ENCODE measurements around the gene CRNKL1. TPM values are rescaled to one million over a fixed set of nuclear protein-coding genes. Genes with fewer than 3 reads are reported as not detected.
"Not testable (repeated sequence)": the region's sequence is repeated elsewhere in the genome, so short reads cannot be mapped to it uniquely, and the experiment has no call there.

The CRNKL1 gene
- total RNA-seq, 1 experiment from 2014 or later = 31.1 TPM

DNA sequence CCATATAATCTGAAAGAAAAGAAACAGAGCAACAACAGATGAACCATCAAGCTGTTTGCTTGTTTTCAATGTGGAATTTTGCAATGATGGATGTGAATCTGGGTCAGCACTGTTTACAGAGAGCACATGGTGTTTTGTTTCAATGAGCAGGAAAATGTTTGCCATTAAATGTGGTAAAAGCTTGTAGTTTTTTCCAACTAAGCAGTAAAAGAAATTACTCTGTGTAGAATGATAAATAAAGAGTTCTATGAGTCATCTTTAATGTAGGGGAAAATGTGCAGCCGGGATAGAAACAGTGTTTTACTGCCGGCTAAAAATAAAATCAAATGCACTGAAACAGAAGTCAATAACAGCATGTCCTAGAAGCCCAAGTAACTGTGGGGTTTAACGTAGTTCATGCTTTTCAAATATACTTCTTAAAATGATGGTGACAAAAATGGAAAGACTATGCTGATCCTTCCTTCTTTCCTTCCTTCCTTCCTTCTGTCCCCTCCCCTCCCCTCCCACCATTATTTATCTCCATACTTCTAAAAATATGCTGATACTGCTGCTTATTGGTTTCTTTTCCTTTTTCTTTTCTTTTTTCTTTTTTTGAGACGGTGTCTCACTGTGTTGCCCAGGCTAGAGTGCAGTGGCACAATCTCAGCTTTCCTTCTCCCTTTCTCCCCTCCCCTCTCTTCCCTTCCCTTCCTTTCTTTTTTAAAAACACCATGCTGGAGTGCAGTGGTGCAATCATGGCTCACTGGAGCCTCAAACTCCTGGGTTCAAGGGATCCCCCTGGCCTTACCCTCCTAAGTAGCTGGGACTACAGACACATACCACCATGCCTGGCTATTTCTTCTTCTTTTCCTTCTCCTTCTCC, 41.4 kb downstream of the CRNKL1 start:
- peak; percentile 67 for DNase-seq (ENCODE audit: low read depth)

DNA sequence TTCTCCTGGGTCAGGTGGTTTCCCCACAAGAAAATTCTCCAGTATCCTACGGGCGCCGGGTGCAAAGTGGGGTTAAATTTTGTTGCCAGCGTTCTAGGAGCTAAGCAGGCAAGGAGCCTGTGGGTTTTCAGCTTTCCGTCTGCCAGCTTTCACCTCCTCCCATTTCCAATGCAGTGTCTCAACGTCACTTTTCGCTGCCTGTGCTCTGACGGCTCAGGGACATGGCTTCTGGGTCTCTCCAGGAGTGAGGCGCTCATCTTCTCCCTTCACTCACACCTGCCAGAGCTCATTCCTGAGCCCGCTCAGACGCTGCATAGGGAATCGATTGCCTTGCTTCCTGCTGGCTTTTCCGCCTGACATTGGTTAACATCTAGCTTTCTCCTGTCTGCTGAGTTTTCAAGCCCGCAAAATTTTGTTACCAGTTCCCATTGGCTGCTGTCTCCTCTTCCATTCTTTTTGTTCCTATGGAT, 42.4 kb downstream of the CRNKL1 start:
- no peak for DNase-seq (ENCODE audit: low read depth)

DNA sequence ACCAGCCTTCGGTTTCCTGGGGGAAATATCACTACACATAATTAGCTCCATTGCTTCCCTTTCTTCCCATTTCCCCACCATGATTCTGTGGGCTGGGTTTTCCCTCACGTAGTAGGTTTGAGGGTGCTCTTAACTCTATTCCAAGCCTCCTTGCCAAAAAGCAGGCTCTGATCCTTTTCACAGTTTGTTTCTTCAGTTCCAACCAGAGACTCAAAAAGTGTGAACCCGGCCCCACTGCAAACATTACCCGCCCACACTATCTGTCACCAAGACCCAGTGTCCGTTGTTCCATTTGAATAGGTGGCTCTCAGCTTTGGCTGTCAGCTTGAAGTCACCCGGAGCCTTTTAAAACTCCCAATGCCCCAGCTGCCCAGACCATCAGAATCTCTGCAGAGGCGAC, 46.9 kb downstream of the CRNKL1 start:
- no peak for DNase-seq (ENCODE audit: low read depth)

DNA sequence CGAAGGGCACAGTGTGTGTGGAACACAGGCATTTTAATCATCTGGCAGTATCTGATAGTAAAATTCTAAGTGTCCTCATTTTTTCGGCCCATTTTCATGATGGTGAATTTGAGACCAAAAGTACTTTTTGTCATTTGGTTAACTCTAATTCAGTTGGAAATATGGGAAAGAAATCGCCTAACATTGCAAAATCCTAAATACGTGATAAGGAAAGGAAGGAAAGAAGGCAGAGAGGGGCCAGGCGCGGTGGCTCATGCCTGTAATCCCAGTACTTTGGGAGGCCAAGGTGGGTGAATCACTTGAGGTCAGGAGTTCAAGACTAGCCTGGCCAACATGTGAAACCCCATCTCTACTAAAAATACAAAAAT, 48.3 kb downstream of the CRNKL1 start:
- not testable (repeated sequence) for DNase-seq (ENCODE audit: low read depth)

DNA sequence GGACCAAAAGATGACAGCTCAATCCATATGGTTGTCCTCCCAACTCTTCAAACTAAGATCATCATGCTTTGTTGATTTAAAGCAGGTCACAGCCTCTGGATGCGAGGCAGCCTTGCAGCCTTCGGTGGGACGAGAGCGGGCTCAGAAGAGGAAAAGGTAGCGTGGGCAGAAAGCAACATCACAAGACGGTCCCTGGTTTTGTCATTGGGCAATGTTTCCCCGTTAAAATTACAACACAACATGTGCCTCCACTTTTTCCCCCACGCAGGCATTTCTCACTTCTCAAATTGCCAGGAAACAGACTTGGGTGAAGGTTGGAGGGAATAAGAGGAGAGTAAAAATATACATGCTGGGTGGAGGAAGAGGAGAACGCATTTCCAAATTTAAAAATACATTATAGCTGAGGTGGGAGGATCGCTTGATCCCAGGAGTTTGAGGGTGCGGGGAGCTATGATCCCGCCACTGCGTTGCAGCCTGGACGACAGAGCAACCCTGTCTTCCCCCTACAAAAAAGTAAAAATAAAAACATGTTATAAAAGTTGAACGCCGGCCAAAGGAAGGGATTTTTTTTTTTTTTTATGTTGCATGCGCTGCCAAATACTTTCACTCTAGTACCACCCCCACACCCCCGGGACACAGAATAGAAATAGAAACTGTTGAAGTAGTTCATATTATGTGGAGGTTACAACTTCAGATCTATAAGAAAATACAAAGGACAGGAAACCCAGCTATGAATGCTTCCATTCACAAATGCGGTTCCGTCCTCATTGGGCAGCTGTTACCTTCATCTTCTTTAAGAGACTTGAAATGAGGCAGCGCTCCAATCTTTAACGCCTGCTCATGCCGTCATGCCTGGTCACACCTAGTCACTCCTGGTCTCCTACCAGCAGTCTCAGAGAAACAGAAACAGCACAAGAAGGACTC, 49.0 kb downstream of the CRNKL1 start:
- no peak for DNase-seq (ENCODE audit: low read depth)

DNA sequence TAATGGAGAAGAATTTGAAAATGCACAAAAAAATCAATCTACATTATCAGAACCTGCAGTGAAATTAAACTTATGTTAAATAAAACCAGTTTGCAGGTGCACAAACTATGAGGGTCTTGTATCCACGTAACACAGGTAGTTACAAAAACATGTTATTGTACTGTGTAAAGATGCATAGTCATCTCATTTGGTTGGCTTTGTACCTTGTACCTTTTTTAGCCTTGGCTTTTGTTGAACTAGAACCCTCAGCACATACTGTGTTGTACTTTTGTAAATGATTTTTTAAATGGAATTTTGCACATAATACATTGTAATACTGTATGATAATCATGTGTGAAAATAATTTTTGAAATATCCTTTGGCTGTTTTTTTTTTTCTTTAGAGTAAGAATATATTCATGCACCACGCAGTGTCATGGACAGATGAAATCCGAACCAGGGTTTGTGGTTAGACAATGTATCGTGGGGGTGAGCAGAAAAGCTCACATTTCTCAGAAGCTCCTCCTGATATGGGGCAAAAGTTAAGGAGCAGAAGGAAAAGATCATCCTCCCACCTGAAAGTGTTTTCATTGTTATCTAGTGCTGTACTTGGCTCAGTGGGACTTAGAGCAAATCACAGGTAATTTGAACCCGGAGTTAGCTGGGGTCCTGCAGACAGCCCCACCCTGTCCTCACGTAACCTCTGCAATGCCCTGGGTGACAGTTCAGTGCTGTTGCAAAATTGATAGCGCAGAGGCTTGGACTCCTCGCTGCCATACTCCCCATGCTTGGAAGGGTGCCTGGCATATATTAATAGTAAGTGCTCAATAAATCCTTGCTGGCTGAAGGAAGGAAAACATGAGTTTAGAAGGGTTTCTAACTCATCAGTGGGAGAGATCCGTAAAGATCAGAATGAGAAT, 49.9 kb downstream of the CRNKL1 start:
- DNase-seq (ENCODE audit: low read depth) = peak; percentile 50

DNA sequence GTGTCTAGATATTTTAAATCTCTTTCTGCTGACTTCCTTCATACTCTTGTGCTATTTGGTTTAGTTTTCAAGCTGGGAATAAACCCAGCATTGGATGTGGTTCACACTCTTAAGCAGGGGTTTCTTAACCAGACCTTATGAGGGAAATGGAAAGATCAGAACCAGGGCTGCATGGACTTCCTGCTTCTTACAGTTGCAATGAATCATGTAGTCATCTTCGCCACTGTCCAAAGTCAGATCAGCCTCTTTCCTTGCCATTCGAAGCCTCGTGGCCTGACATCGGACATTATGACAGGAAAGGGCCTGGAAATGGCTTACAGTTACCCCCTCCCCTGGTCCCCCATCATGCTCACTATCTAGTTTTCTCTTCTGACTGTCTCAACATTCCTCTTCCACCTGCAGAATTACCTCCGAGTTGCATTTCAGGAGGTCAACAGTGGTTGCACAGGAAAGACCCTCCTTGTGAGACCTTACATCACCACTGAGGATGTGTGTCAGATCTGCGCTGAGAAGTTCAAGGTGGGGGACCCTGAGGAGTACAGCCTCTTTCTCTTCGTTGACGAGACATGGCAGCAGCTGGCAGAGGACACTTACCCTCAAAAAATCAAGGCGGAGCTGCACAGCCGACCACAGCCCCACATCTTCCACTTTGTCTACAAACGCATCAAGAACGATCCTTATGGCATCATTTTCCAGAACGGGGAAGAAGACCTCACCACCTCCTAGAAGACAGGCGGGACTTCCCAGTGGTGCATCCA, 51.9 kb downstream of the CRNKL1 start:
- DNase-seq (ENCODE audit: low read depth) = no peak

DNA sequence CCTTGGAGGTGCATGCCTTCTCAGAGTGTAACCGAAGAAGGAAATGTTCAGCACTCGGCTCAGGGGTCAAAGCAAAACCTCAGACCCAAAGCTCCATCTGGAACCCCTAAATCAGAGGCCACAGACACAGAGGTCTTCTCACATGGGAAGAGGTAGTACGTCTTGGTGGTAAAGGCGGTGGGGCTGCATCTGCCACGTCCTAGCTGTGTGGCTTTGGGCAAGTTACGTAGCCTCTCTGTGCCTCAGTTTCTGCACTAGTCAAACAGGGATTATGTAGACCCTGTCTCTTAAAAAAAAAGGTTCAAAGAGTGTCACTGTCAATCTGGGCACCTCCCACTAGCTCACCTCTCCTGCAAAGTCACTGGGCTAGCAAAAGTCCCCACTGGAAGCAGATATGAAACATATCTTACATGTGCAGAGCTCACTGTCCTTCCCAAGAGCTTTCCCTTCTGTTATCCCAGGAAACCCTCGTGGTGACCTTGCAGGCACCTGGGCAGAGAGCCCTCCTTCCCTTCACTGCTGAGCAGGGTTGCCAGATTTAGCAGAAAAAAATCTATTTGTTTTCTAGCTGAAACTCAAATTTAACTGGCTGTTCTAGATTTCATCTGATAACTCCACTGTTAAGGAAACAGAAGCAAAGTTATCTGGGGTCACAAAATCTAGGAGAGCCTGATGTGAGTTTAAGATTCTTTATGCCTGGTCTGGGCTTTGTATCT, 53.1 kb downstream of the CRNKL1 start:
- DNase-seq (ENCODE audit: low read depth) = no peak

DNA sequence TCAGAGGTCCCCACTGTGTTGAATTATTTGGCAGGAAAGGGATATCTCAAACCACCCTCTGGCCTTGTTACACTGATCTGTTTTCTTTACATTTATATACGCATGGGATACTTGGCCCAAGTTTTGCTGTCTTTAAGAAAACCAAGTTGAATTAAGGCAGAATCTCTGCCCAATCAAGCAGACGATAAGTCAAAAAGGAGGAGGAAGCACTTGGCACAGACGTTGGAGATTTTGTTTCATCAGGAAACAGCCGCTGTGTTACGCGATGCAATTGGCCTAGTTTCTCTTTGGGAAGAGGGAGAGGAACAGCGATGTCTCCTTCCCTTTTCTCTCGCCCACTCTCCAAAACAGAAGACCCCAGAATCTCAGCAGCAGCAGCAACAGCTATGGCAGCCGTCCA, 55.3 kb downstream of the CRNKL1 start:
- no peak for DNase-seq (ENCODE audit: low read depth)

DNA sequence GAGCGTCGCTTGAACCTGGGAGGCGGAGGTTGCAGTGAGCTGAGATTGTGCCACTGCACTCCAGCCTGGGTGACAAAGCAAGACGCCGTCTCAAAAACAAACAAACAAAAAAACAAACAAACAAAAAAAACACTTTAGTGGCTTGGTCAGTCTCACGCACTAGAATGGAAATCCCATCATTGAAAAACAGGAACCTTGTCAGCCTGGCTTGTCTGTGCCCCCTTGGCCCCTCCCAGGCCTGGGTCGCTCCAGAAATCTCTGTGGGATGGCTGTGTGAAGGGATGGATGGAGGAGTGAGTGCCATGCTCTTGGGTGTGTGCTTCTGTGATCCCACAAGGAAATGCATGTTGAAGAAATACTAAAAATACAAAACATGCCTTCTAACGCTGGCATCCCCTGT, 56.0 kb downstream of the CRNKL1 start:
- no peak for DNase-seq (ENCODE audit: low read depth)

DNA sequence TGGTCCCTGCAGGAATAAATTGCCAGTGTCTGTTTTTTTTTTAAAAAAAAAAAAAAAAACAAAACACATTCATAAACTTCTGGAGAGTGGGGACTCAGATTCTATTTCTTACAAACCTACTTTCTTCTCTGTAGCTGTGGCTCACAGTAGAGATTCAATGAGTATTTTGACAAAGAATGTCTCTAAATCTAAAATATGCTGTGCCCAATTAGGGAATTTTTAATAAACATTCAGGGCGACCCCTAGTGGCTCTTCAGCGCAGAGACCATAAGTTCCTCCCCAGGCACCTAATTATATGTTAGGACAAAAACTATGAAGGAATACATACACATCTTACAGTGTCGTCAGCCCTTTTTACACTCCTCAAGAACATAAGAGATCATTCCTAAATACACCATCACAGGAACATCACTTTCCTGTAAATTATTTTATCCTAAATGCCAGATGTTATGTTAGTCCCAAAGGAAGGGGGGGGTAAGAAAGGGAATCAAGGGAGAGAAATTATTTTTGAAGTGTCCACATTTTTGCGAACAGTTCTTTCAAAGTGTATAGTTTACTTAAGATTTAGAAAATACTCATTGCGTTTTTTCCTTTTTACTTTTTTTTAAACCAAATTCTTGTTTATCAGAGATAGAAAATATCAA, 56.9 kb downstream of the CRNKL1 start:
- DNase-seq (ENCODE audit: low read depth) = peak; percentile 64

DNA sequence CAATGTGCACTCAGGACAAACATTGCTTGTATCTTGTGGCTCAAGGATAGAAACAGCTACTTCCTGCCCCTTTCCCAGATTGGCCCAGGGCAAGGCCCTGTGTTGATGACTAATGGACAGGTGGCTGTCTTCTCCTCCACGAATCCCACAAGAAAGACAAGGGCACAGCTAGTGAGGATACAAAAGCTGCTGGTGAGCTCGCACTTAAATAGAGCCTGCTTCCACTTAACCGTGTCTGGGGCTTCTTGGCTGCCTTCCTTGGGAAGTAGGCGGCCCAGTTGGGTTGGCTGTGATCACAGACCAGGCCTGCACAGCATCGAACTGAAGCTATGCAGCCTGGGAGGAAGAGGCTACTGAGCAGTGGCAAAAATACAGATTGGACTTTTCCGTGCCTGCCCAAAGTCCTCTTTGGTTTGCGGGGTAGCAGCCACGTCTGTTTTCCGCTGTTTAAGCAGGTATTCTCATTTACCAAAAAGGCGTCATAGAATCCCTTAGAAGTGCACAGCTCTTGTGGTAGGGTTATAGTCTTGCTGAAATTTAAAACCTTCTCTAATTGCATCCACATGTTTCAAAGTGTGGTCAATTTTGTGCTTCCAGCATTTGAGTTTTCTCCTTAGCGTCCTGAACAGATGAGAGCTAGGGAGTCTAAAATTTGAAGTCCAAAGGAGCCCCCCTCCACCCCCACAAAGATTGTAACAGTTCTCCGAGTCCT, 58.2 kb downstream of the CRNKL1 start:
- peak; percentile 94 for DNase-seq (ENCODE audit: low read depth)

DNA sequence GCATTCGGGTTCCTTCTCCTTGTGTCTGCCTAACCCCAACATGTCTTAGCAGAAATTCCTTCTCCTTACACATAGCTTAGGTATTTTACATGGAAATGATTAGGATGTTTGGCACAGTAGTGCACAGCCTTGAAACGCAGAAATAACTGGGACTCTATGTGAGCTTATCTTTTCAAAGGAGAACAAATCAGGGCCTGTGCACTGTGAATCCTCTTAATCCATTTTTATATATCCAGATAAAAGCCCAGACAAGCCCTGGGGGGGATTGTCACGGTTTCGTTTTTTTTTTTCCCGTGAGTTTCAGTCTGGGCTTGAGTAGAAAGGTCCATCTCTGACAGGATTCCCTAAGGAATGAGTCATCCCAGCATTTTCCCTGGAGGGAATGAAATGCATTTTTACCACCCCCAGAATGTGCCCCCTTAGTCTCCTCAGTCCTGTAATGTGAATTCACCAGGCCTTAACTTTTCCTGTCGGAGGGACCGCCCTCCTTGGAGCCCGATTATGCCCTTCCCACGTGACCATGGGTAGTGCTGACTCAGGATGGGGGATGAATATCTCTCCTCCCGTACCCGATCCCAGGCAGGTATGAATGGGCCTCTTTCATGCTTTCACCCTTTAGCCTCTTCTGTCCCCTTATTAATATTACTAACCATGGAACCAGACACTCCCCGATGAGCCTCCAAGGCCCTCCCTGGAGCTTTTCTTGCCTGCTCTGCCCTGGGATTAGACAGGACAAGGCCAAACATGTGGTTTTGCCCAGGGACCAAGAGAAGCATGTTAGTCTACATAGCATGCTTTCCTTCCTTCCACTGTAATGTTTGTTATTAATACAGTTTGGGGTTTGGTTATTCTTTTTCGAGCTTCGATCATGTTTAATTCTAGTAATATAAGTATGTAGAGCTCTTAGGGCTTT, 59.0 kb downstream of the CRNKL1 start:
- DNase-seq (ENCODE audit: low read depth) = peak; percentile 93

DNA sequence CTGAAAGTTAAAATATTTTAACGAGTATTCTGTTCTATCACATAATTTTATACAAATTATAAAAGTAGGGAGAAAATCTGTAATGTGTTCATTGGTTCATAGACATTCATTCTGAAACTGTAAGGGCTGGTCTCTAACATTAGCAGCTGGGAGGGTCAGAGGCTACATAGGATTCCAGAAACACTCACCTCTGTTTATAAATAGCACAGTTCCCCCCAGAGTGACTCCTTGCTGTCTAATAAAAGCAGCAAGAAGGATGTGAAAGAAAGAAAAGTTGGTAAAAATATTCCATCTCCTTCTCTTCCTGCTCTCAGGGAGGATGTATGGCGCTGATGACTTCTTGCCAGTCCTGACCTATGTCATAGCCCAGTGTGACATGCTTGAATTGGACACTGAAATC, 60.4 kb downstream of the CRNKL1 start:
- DNase-seq (ENCODE audit: low read depth) = peak; percentile 64

DNA sequence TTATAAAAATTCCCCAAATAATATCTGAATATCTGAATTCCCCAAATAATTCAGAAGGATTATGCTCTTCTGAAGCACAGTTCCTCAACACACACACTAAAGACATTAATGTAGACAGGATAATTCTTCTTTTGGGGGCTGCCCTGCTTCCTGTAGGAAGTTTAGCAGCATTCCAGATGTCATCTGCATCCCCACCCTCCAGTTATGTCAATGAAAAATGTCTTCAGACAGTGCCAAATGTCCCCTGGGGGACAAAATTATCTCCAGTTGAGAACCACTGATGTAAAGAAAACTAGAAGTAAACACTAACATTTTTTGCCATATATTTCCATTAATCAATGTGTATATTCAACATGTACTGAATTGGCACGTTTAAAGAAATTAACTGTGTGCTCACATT, 61.0 kb downstream of the CRNKL1 start:
- DNase-seq (ENCODE audit: low read depth) = no peak

DNA sequence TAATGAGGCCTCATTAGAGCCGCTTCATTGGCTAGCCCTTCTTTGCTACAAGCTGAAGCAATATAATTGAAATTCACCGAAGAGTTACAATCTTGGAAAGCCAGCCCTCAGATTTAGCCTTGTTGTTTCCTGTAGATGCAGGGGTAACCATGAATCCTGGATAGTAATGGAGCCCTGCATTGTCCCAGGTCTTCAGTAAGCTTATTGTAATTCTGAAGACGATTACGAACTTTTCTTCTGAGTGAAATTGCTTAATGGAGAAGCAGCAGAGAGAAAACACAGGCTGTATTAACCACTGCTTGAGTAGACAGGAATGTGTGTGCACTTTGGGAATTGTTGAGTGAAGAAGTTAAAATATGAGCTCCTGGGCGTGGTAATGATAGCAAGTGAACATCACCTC, 61.4 kb downstream of the CRNKL1 start:
- DNase-seq (ENCODE audit: low read depth) = no peak

DNA sequence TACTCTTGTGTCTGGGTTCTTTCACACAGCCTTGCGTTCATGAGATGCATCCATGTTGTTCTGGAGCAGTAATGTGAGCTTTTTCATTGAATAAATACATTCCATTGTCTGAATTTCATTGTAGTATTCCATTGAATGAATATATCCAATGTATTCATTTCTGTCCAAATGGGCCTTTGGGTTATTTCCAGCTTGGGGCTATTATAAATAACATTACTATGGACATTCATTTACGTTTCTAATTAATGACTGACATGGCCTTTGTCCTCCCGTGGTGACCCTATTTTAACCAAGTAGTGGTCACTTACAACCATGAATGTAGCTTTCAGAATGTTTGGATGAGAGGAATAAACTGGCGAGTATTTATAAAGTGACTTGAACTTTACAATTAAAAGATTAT, 65.2 kb downstream of the CRNKL1 start:
- no peak for DNase-seq (ENCODE audit: low read depth)

DNA sequence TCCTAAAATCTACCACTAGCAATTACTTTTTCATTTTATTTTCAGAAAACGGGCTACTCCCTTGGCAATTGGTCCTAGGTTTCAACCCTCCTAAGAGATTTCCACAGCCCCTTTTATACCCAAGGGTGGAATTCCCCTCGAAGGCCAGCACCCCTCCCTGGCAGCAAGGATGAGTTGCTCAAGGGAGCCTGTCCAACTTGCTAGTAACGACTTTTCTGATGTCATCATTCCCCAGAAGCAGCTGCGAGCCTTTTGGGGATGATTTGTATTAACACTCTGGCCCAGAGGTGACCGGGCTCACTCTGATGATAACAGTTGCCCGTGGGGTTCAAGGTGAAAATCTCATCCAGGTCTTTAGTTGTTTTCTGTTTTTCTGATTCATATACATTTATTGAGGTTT, 65.8 kb downstream of the CRNKL1 start:
- peak; percentile 81 for DNase-seq (ENCODE audit: low read depth)
